DOHH2 (cell line): ENCODE measurements around the gene TNFAIP8L1.

Source experiments
- EZH2phosphoT487 ChIP-seq: fragments of 200-600 bp; sonication (generic); IDR thresholded peaks from 2 replicates; pipeline ENCODE4 v1.6.1; 2017; ENCODE audit warnings: borderline replicate concordance, mild to moderate bottlenecking, antibody characterized with exemption, low read length, moderate library complexity, mixed read lengths
- TF ChIP-seq, protein P1 (sequence below): fragments of 200-600 bp; sonication (generic); IDR thresholded peaks from one replicate; pipeline ENCODE4 v1.5.1; 2014; ENCODE audit warnings: antibody characterized with exemption, mild to moderate bottlenecking, low read depth, low read length; ENCODE audit not compliant: poor library complexity, severe bottlenecking

DNA sequence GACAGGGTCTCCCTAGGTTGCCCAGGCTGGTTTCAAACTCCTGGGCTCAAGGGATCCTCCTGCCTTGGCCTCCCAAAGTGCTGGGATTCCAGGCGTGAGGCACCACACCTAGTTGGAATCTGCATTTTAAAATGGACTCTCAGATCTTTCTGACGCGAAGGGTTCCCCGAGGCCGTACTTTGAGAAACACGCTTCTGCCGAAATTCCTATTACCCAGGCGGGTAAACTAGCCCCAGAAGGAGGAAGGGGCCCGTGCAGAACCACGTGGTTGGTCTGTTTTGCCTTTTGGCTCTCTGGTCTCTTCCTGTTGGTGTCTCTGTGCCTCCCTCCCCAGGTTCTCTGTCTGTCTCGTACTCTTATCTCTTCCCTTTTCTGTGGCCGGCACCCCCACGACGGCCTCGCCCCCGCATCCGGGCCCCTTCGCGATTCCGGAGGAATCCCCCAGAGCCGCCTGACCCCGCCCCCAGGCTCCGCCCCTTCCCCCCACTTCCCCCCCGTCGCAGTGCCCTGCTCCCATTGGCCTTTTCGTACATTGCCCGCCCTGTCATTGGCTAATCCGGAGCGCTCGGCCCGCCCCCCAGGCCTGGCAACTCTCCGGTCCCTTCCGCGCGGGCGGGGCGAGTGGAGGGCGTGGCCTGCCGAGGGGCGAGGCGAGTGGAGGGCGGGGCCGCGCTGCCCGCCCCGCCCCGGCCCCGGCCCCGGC lies at the start of gene TNFAIP8L1:
- TF ChIP-seq, protein P1, sequence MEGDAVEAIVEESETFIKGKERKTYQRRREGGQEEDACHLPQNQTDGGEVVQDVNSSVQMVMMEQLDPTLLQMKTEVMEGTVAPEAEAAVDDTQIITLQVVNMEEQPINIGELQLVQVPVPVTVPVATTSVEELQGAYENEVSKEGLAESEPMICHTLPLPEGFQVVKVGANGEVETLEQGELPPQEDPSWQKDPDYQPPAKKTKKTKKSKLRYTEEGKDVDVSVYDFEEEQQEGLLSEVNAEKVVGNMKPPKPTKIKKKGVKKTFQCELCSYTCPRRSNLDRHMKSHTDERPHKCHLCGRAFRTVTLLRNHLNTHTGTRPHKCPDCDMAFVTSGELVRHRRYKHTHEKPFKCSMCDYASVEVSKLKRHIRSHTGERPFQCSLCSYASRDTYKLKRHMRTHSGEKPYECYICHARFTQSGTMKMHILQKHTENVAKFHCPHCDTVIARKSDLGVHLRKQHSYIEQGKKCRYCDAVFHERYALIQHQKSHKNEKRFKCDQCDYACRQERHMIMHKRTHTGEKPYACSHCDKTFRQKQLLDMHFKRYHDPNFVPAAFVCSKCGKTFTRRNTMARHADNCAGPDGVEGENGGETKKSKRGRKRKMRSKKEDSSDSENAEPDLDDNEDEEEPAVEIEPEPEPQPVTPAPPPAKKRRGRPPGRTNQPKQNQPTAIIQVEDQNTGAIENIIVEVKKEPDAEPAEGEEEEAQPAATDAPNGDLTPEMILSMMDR: no peak
- TF ChIP-seq EZH2phosphoT487: no peak
